Body of pancreas (tissue), 4 donors: ENCODE data around the gene PAX8.

Experiments
- CTCF ChIP-seq, 7 experiments: fragments of 450-650 bp in 4 of 7; fragments of 200-600 bp in 3 of 7; sonication (generic) in 3 of 7; IDR thresholded peaks; one replicate each; pipeline ENCODE4 v1.5.1; 2016 to 2019; ENCODE audit warnings: antibody characterized with exemption in 7 of 7
- POLR2A ChIP-seq, 3 donors: fragments of 450-650 bp; IDR thresholded peaks; one replicate each; pipeline ENCODE4 v1.6.1; 2016; ENCODE audit warnings: antibody characterized with exemption in 3 of 3, mild to moderate bottlenecking in 2 of 3

DNA sequence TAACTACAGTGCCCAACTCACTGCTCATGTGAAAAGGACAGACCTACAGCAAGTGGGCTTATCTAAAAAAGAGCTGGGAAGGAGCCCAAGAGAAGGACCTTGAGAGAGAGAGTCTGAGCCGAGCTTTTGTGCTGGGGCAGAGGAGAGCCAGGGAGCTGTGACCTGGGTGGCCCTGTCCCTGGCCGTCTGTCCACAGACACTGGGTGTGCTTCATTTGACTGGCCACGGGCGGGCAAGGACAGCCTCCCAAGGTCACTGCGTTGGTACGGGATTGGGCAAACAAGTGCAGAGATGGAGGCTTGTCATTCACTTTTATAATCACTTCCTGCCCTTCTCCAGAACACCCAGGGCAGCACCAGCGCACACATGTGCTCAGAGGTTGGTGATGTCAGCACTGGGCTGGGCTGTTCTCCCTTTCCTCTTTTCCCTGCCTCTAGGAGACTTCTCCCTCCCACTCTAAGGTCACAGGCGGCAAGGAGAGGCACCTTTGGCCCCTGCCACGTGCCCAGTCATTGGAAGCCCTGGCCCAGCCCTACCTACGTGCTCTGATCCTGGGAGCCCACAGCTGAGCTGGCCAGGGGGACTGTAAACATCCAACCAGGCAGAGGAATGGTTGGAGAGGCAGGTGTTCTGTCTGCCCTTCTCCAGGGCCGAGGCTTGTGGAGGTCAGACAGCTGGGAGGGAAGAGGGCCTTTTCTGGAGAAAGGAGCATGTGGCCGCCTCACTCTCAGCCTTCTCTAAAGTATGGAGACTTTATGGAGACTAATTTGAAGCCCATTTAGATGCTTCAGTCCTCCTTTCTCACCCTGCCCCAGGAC is 111.4 kb downstream of the PAX8 start:
- TF ChIP-seq CTCF (IDR thresholded peaks at IDR 0.05): no peak
- peak in 2 of 3 donors; percentile 43 to 46 for TF ChIP-seq POLR2A (IDR thresholded peaks at IDR 0.05)
